HEK293 (cell line): ENCODE results near the gene EPHB1.

ENCODE experiments used
- CTCF ChIP-seq: fragments of 450-650 bp; formaldehyde crosslinking; IDR thresholded peaks from 2 replicates; pipeline ENCODE4 v1.5.1; 2016; ENCODE audit warnings: missing biosample characterization, missing genetic modification characterization
- YY1 ChIP-seq: fragments of 450-650 bp; formaldehyde crosslinking; IDR thresholded peaks from 2 replicates; pipeline ENCODE4 v1.5.1; 2018; ENCODE audit warnings: missing biosample characterization, missing genetic modification characterization
- ZNF138 ChIP-seq: fragments of 450-650 bp; formaldehyde crosslinking; IDR thresholded peaks from 2 replicates; pipeline ENCODE4 v1.5.1; 2016; ENCODE audit warnings: missing biosample characterization, missing genetic modification characterization, borderline replicate concordance
- ZNF274 ChIP-seq, 2 experiments: fragments of 200-500 bp in 1 of 2; fragments of 450-650 bp in 1 of 2; sonication (Bioruptor generic) in 1 of 2; formaldehyde crosslinking in 1 of 2; IDR thresholded peaks; 2 replicates each; pipeline versions ENCODE4 v1.5.1 to v1.6.1; 2014 to 2016; ENCODE audit warnings: borderline replicate concordance in 1 of 2, inconsistent platforms in 1 of 2, low read length in 1 of 2, missing biosample characterization in 1 of 2, missing genetic modification characterization in 1 of 2
- ZNF645 ChIP-seq: fragments of 450-650 bp; formaldehyde crosslinking; IDR thresholded peaks from 2 replicates; pipeline ENCODE4; 2016; ENCODE audit warnings: missing biosample characterization, missing genetic modification characterization
- ZNF707 ChIP-seq: fragments of 450-650 bp; formaldehyde crosslinking; IDR thresholded peaks from 2 replicates; pipeline ENCODE4 v1.5.1; 2016; ENCODE audit warnings: missing biosample characterization, missing genetic modification characterization

- TF ChIP-seq ZNF274 (IDR thresholded peaks at IDR 0.05; ENCODE audit: low read length), result no peak
- no peak for TF ChIP-seq ZNF274 (tag by site-specific recombination; IDR thresholded peaks at IDR 0.05; ENCODE audit: borderline replicate concordance)
- no peak for TF ChIP-seq ZNF138 (tag by site-specific recombination)
- TF ChIP-seq CTCF (tag by site-specific recombination), result no peak
- no peak for TF ChIP-seq ZNF645 (tag by site-specific recombination)
- no peak for TF ChIP-seq ZNF707 (tag by site-specific recombination)
- TF ChIP-seq YY1 (tag by site-specific recombination), result no peak
Observed at GRCh38 chr3:134810850-134811249, 15.8 kb downstream of the EPHB1 start.
